ENCODE data around the gene MAPKAPK3.

MAPKAPK3 gene

DNA sequence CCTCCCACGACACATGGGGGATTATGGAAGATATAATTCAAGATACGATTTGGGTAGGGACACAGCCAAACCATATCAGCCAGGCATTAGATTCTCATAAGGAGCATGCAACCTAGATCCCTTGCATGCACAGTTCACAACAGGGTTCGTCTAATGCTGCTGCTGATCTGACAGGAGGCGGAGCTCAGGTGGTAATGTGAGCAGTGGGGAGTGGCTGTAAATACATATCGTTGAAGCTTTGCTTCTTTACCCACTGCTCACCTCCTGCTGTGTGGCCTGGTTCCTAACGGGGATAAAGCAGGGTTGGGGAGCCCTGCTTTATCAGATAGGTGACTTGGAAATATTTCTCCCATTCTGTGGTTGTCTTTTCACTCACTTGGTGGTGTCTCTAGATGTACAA is 72.6 kb downstream of the MAPKAPK3 start:
- H3K4me3 ChIP-seq (replicated peaks; ENCODE audit: low read depth, low read length) = no peak overlapping the region
- TF ChIP-seq, protein P1, sequence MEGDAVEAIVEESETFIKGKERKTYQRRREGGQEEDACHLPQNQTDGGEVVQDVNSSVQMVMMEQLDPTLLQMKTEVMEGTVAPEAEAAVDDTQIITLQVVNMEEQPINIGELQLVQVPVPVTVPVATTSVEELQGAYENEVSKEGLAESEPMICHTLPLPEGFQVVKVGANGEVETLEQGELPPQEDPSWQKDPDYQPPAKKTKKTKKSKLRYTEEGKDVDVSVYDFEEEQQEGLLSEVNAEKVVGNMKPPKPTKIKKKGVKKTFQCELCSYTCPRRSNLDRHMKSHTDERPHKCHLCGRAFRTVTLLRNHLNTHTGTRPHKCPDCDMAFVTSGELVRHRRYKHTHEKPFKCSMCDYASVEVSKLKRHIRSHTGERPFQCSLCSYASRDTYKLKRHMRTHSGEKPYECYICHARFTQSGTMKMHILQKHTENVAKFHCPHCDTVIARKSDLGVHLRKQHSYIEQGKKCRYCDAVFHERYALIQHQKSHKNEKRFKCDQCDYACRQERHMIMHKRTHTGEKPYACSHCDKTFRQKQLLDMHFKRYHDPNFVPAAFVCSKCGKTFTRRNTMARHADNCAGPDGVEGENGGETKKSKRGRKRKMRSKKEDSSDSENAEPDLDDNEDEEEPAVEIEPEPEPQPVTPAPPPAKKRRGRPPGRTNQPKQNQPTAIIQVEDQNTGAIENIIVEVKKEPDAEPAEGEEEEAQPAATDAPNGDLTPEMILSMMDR (IDR thresholded peaks at IDR 0.05; ENCODE audit: low read length, missing control alignments) = no peak
- no peak for DNase-seq (ENCODE audit: low read depth)

DNA sequence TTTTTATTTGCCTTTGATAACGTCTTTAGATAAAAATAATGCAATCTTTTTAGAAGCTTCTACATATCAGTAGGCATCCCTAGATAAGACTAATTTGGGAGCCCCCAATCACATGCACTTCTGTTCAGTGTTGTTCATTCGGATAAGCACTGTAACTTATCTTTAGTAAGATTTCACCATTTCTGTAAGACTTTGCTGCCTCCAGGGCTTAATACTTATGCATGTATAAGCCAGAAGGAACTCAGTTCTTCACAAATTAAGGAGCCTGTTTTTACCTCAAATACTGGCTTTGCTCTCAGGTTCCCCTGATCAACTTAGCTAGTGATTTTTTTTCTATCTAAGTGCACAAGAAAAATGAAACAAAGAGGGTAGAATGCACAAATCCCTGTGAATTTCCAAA is 78.1 kb downstream of the MAPKAPK3 start:
- no peak overlapping the region for H3K4me3 ChIP-seq (replicated peaks; ENCODE audit: low read depth, low read length)
- DNase-seq (ENCODE audit: low read depth) = no peak
- TF ChIP-seq, protein P1 (IDR thresholded peaks at IDR 0.05; ENCODE audit: low read length, missing control alignments) = no peak

DNA sequence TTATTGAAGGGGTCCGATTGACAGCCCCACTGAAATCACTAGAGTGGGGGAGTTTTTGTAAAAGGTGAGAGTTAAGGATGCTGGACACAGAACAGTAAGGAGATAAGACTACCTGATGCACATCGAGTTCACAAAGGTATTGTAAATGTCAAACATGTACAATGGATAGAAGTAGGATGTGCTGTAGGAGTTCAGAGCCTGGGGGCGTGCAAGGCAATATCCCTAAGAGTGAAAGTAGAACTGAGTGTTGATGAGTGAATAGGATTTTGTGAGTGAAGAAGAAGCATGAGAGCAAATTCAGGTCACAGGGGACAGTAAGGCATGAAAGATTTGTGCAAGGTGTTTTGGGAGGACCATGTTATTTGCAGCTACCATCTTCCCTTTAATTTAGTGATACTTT is 79.3 kb downstream of the MAPKAPK3 start:
- DNase-seq (ENCODE audit: low read depth) = no peak
- TF ChIP-seq, protein P1 (IDR thresholded peaks at IDR 0.05; ENCODE audit: low read length, missing control alignments) = no peak
- no peak overlapping the region for H3K4me3 ChIP-seq (replicated peaks; ENCODE audit: low read depth, low read length)

DNA sequence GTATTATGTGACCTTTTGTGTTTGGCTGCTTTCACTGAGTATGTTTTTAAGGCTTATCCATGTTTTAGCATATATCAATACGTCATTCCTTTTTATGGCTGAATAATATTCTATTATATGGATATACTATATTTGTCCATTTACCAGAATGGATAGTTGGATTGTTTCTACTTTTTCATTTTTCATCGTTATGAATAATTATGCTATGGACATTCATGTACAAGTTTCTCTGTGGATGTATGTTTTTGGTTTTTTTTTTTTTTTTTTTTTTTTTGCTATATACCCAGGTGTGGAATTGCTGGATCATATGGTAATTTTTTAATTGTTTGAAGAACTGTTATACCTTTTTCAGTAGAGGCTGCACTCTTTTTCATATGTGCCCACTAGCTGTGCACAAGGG is 81.3 kb downstream of the MAPKAPK3 start:
- TF ChIP-seq, protein P1 (IDR thresholded peaks at IDR 0.05; ENCODE audit: low read length, missing control alignments) = no peak
- DNase-seq (ENCODE audit: low read depth) = no peak
- no peak overlapping the region for H3K4me3 ChIP-seq (replicated peaks; ENCODE audit: low read depth, low read length)

Measured in fibroblast of pulmonary artery (primary cell).